ENCODE results near the gene NKX1-1.
"Not testable (repeated sequence)": the region's sequence is repeated elsewhere in the genome, so short reads cannot be mapped to it uniquely, and the experiment has no call there.

Gene NKX1-1

GRCh38 chr4:1383728-1384591 lies 22.3 kb downstream of the NKX1-1 start:
- no peak for DNase-seq

- DNase-seq, result no peak
Measured at GRCh38 chr4:1382776-1383727, 23.2 kb downstream of the NKX1-1 start.

- no peak for DNase-seq
Measured at GRCh38 chr4:1381944-1382541, 24.2 kb downstream of the NKX1-1 start.

- DNase-seq, result no peak
Measured at GRCh38 chr4:1381181-1381621, 25.0 kb downstream of the NKX1-1 start.

GRCh38 chr4:1380368-1381151 lies 25.7 kb downstream of the NKX1-1 start:
- no peak for DNase-seq

GRCh38 chr4:1379801-1380331 lies 26.4 kb downstream of the NKX1-1 start:
- no peak for DNase-seq

GRCh38 chr4:1379351-1379781 lies 26.9 kb downstream of the NKX1-1 start:
- DNase-seq, result no peak

- DNase-seq, result no peak
Measured at GRCh38 chr4:1378559-1379231, 27.5 kb downstream of the NKX1-1 start.

GRCh38 chr4:1377606-1378261 lies 28.5 kb downstream of the NKX1-1 start:
- no peak for DNase-seq

GRCh38 chr4:1376841-1377605 lies 29.2 kb downstream of the NKX1-1 start:
- no peak for DNase-seq

GRCh38 chr4:1376391-1376840 lies 29.8 kb downstream of the NKX1-1 start:
- no peak for DNase-seq

- no peak for DNase-seq
Measured at GRCh38 chr4:1375761-1376322, 30.4 kb downstream of the NKX1-1 start.

- no peak for DNase-seq
Measured at GRCh38 chr4:1375051-1375721, 31.1 kb downstream of the NKX1-1 start.

- no peak for DNase-seq
Measured at GRCh38 chr4:1374706-1375045, 31.6 kb downstream of the NKX1-1 start.

GRCh38 chr4:1373892-1374705 lies 32.1 kb downstream of the NKX1-1 start:
- no peak for DNase-seq

GRCh38 chr4:1372576-1372975 lies 33.7 kb downstream of the NKX1-1 start:
- DNase-seq, result not testable (repeated sequence)

GRCh38 chr4:1371176-1372165 lies 34.8 kb downstream of the NKX1-1 start:
- no peak for DNase-seq

All from NCI-H2081 (cell line).